K562 (cell line): ENCODE results near the gene DTL. TPM values are rescaled to one million over a fixed set of nuclear protein-coding genes. Genes with fewer than 3 reads are reported as not detected.

ENCODE experiments used
- ATAC-seq: fragments of 200-7000 bp; cut with Tn5 transposase; 3 replicates; pipeline ENCODE4 v1.9.1; 2020; ENCODE audit warnings: moderate library complexity
- BruUV-seq: library from RNA; stranded (reverse); fragments of 400-500 nt; replicated peaks from 2 replicates; lab custom pipeline; 2021; lab: Mats Ljungman, UMichigan
- CTCF ChIA-PET: fragments of 300-600 bp; formaldehyde crosslinking; extraction: SDS; loops from one replicate; lab custom pipeline; 2021; ENCODE audit warnings: low intra/inter-chr PET ratio; lab: Yijun Ruan, JAX
- POLR2A ChIA-PET: fragments of 300-600, 350-650 bp; sonication (Branson Sonifier 250); formaldehyde crosslinking; extraction: SDS; loops from one replicate; lab custom pipeline; 2021; ENCODE audit warnings: antibody characterized with exemption, inconsistent platforms; lab: Yijun Ruan, JAX
- DNase-seq, 4 experiments: peaks; one replicate each; pipeline versions ENCODE4 v3.0.0 to v3.0.0-alpha.2; 2011 to 2018; ENCODE audit warnings: low spot score in 3 of 4, mixed read lengths in 3 of 4; ENCODE audit errors: extremely low read depth in 1 of 4
- FAIRE-seq: peaks from 2 replicates; lab custom pipeline; 2011; peaks lifted over from hg19 to GRCh38; lab: Jason Lieb, UNC
- H2AFZ ChIP-seq: 2 replicates; pipeline ENCODE4 v1.6.0; 2011; ENCODE audit warnings: low read depth, low read length, control low read depth, inconsistent platforms
- H3K27ac ChIP-seq: fragments of 200-600 bp; 3 replicates; pipeline ENCODE4 v1.8.0; 2011; ENCODE audit warnings: low read depth, mild to moderate bottlenecking, control low read depth, inconsistent platforms, low read length, moderate library complexity, mixed read lengths; ENCODE audit errors: extremely low read depth
- H3K27me3 ChIP-seq, 2 experiments: fragments of 300-600 bp in 1 of 2; 2 replicates in 1 of 2; 3 replicates in 1 of 2; pipeline versions ENCODE4 v1.6.0 to v1.8.0; 2011; ENCODE audit warnings: inconsistent platforms in 2 of 2, low read length in 2 of 2, mild to moderate bottlenecking in 1 of 2, mixed read lengths in 1 of 2, moderate library complexity in 1 of 2; ENCODE audit not compliant: control insufficient read depth in 2 of 2, insufficient read depth in 2 of 2
- H3K36me3 ChIP-seq: fragments of 300-600 bp; 3 replicates; pipeline ENCODE4 v1.8.0; 2011; ENCODE audit warnings: mild to moderate bottlenecking, low read length, inconsistent platforms; ENCODE audit not compliant: control insufficient read depth, insufficient read depth
- H3K4me1 ChIP-seq, 2 experiments: fragments of 200-600 bp in 1 of 2; replicated peaks in 1 of 2; 2 replicates in 1 of 2; 3 replicates in 1 of 2; pipeline versions ENCODE4 v1.5.1 to v1.8.0; 2011; ENCODE audit warnings: inconsistent platforms in 2 of 2, low read length in 2 of 2, mild to moderate bottlenecking in 1 of 2, mixed read lengths in 1 of 2, moderate library complexity in 1 of 2; ENCODE audit not compliant: control insufficient read depth in 2 of 2, insufficient read depth in 2 of 2
- H3K4me2 ChIP-seq: 2 replicates; pipeline ENCODE4 v1.6.1; 2011; ENCODE audit warnings: low read length, control low read depth, inconsistent platforms, mixed read lengths; ENCODE audit not compliant: insufficient read depth
- H3K4me3 ChIP-seq: fragments of 200-600 bp; sonication (generic), shearing (Covaris generic); 2 replicates; pipeline ENCODE4 v1.5.1; 2016; ENCODE audit warnings: control low read depth, inconsistent platforms
- H3K79me2 ChIP-seq: fragments of 200-600 bp; 3 replicates; pipeline ENCODE4 v1.8.0; 2011; ENCODE audit warnings: low read length, inconsistent platforms; ENCODE audit not compliant: control insufficient read depth, insufficient read depth
- H3K9ac ChIP-seq, 2 experiments: 2 replicates each; pipeline versions ENCODE4 v1.6.0 to v1.6.1; 2011; ENCODE audit warnings: low read depth in 2 of 2, low read length in 2 of 2, control low read depth in 1 of 2, inconsistent platforms in 1 of 2, mild to moderate bottlenecking in 1 of 2, mixed read lengths in 1 of 2; ENCODE audit not compliant: insufficient read depth in 1 of 2
- H3K9me1 ChIP-seq: one replicate; pipeline ENCODE4 v1.6.0; 2011; ENCODE audit warnings: inconsistent platforms, mild to moderate bottlenecking, low read length, moderate library complexity; ENCODE audit not compliant: control insufficient read depth, insufficient read depth
- H3K9me3 ChIP-seq: replicated peaks from 2 replicates; pipeline ENCODE4 v1.5.1; 2011; ENCODE audit warnings: low read depth, low read length, inconsistent platforms; ENCODE audit not compliant: control insufficient read depth, insufficient read depth
- H4K20me1 ChIP-seq: replicated peaks from 2 replicates; pipeline ENCODE4 v1.6.1; 2011; ENCODE audit warnings: low read length, inconsistent platforms, mixed read lengths; ENCODE audit not compliant: control insufficient read depth, insufficient read depth
- CAMTA2 ChIP-seq: fragments of 250-450 bp; sonication (Bioruptor Pico); conservative IDR thresholded peaks from 2 replicates; pipeline ENCODE4 v1.5.1; 2022
- CTBP1 ChIP-seq: fragments of 450-650 bp; IDR thresholded peaks from 2 replicates; pipeline ENCODE4 v1.6.1; 2016; ENCODE audit warnings: borderline replicate concordance
- E2F8 ChIP-seq: fragments of 450-650 bp; IDR thresholded peaks from 2 replicates; pipeline ENCODE4 v1.7.1; 2018; ENCODE audit warnings: mild to moderate bottlenecking, low read depth; ENCODE audit not compliant: partially characterized antibody
- FOXJ2 ChIP-seq: fragments of 200-800 bp; sonication (Bioruptor generic); IDR thresholded peaks from 2 replicates; pipeline ENCODE4 v1.6.1; 2016; ENCODE audit warnings: missing genetic modification characterization, missing compliant biosample characterization
- HNRNPH1 ChIP-seq: fragments of 200-400 bp; formaldehyde crosslinking; optimal IDR thresholded peaks from 2 replicates; pipeline ENCODE3; 2017; ENCODE audit warnings: low read depth, mild to moderate bottlenecking, low read length, moderate library complexity
- KAT2B ChIP-seq: IDR thresholded peaks from one replicate; pipeline ENCODE4 v1.6.1; 2012; ENCODE audit warnings: low read depth, mild to moderate bottlenecking, control low read depth, inconsistent platforms, low read length, moderate library complexity
- THAP12 ChIP-seq: fragments of 250-450 bp; sonication (Bioruptor Pico); IDR thresholded peaks from 2 replicates; pipeline ENCODE4 v1.9.0; 2021; ENCODE audit warnings: mild to moderate bottlenecking, inconsistent platforms
- ZNF124 ChIP-seq: sonication (generic); formaldehyde crosslinking; IDR thresholded peaks from 2 replicates; pipeline ENCODE4 v1.8.1; 2022; ENCODE audit warnings: missing genetic modification reagents
- in situ Hi-C: fragments of 300-500 bp; cut with MboI; formaldehyde crosslinking; loops from 4 replicates; pipeline ENCODE4 v1.15.0; 2018; ENCODE audit warnings: inconsistent platforms, mixed read lengths
- intact Hi-C: fragments of 100-400 bp; cut with micrococcal nuclease; formaldehyde crosslinking; loops from 2 replicates; pipeline ENCODE4 v1.14.2; 2022
- polyA plus RNA-seq, 8 experiments: library from polyadenylated mRNA; depleted of rRNA in 4 of 8; stranded (reverse) in 5 of 8; unstranded in 3 of 8; fragments of >200 nt; fragmentation: Nextera tagmentation in 2 of 8; fragmentation: Illumina TruSeq in 1 of 8; extraction: Ambion mirVana in 2 of 8; extraction: Trizol in 1 of 8; gene quantifications; 2 replicates each; pipeline versions ENCODE4 v1.2.1 to v1.2.3, GENCODE V29; 2011 to 2014; ENCODE audit warnings: inconsistent platforms in 1 of 8, missing spikeins in 1 of 8
- total RNA-seq, 7 experiments: library from RNA; depleted of rRNA in 6 of 7; stranded (reverse); fragments of >200 nt in 6 of 7; fragmentation: Illumina TruSeq in 2 of 7; extraction: Trizol in 2 of 7; gene quantifications; 2 replicates each; pipeline versions ENCODE4 v1.2.1 to v1.2.3, GENCODE V29; 2011 to 2021; ENCODE audit warnings: low replicate concordance in 1 of 7
- TF ChIP-seq, protein P1 (sequence below): IDR thresholded peaks from 2 replicates; pipeline ENCODE4 v1.6.1; 2012; ENCODE audit warnings: low read depth, low read length, improper control_type of control experiment, borderline replicate concordance
- TF ChIP-seq, protein P2 (sequence below): IDR thresholded peaks from 2 replicates; pipeline ENCODE4 v1.6.1; 2011; ENCODE audit not compliant: insufficient read length; ENCODE audit errors: extremely low read depth
- TF ChIP-seq, protein P3 (sequence below): fragments of 450-650 bp; IDR thresholded peaks from 2 replicates; pipeline ENCODE4 v1.6.1; 2018; ENCODE audit not compliant: partially characterized antibody

DTL gene
- total and polyA plus RNA-seq, 9 of the 15 experiments (the other 6 are each of a cell fraction or from before 2014, with no cell fraction given), result 38.3 to 81.0 (median 63.2) TPM

DNA sequence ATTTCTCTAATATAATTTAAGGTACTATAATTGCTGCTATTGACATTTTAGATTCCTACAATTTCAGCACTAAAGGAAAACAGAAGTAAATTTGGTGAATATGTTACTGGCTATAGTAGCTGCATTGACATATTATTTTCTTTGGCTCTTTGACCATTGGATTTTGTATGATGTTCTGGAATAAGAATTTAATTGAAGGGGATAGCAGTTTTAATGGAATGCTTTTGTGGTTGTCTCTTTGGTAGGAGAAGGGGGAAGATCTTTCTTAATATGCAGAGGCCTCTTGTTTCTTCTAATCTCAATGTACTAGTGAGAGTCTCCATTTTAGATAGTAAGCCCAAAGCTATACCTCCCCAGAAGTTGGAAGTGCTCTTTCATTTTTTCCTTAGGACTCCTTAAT is 6.9 kb downstream of the DTL start:
- intact Hi-C loops, result no loop called here
- no peak overlapping the region for H3K4me2 ChIP-seq
- peaks cover 88% of the 10 kb centered on the region for H3K79me2 ChIP-seq
- no peak for DNase-seq
- H2AFZ ChIP-seq, result no peak overlapping the region
- in situ Hi-C loops, result loop anchor here (25.0 kb wide), 1 partner anchor 355 kb away; the partner anchor contains the start of gene NEK2
- ChIA-PET POLR2A (no interaction called here), CTCF (no interaction called here)
- no peak overlapping the region for H3K27ac ChIP-seq
- H3K4me1 ChIP-seq, result peaks cover 0 to 10% of the 10 kb centered on the region in 2 experiments; a peak in 2 of 5 replicates
- no peaks in the 10 kb centered on the region; the same call in 1 of the 2 replicates for H4K20me1 ChIP-seq
- H3K9me1 ChIP-seq, result no peaks in the 10 kb centered on the region
- ATAC-seq, result no peak
- H3K4me3 ChIP-seq, result no peak overlapping the region
- no TSS peak for BruUV-seq
- H3K27me3 ChIP-seq, result no peaks in the 10 kb centered on the region
- H3K36me3 ChIP-seq, result peaks cover 93% of the 10 kb centered on the region
- FAIRE-seq, result no peak
- no peak overlapping the region for H3K9ac ChIP-seq
- H3K9me3 ChIP-seq, result peaks cover 9% of the 10 kb centered on the region; the same call in 1 of the 2 replicates
- TF ChIP-seq E2F8 (no peak), HNRNPH1 (no peak), CTBP1 (no peak), THAP12 (CRISPR knock-in tag) (no peak), ZNF124 (CRISPR knock-in tag) (no peak), CAMTA2 (CRISPR knock-in tag) (no peak), FOXJ2 (tag) (no peak), KAT2B (no peak)
- TF ChIP-seq, protein P1, sequence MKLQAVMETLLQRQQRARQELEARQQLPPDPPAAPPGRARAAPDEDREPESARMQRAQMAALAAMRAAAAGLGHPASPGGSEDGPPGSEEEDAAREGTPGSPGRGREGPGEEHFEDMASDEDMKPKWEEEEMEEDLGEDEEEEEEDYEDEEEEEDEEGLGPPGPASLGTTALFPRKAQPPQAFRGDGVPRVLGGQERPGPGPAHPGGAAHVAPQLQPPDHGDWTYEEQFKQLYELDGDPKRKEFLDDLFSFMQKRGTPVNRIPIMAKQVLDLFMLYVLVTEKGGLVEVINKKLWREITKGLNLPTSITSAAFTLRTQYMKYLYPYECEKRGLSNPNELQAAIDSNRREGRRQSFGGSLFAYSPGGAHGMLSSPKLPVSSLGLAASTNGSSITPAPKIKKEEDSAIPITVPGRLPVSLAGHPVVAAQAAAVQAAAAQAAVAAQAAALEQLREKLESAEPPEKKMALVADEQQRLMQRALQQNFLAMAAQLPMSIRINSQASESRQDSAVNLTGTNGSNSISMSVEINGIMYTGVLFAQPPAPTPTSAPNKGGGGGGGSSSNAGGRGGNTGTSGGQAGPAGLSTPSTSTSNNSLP, result no peak
- TF ChIP-seq, protein P2, sequence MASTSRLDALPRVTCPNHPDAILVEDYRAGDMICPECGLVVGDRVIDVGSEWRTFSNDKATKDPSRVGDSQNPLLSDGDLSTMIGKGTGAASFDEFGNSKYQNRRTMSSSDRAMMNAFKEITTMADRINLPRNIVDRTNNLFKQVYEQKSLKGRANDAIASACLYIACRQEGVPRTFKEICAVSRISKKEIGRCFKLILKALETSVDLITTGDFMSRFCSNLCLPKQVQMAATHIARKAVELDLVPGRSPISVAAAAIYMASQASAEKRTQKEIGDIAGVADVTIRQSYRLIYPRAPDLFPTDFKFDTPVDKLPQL, result no peak
- TF ChIP-seq, protein P3, sequence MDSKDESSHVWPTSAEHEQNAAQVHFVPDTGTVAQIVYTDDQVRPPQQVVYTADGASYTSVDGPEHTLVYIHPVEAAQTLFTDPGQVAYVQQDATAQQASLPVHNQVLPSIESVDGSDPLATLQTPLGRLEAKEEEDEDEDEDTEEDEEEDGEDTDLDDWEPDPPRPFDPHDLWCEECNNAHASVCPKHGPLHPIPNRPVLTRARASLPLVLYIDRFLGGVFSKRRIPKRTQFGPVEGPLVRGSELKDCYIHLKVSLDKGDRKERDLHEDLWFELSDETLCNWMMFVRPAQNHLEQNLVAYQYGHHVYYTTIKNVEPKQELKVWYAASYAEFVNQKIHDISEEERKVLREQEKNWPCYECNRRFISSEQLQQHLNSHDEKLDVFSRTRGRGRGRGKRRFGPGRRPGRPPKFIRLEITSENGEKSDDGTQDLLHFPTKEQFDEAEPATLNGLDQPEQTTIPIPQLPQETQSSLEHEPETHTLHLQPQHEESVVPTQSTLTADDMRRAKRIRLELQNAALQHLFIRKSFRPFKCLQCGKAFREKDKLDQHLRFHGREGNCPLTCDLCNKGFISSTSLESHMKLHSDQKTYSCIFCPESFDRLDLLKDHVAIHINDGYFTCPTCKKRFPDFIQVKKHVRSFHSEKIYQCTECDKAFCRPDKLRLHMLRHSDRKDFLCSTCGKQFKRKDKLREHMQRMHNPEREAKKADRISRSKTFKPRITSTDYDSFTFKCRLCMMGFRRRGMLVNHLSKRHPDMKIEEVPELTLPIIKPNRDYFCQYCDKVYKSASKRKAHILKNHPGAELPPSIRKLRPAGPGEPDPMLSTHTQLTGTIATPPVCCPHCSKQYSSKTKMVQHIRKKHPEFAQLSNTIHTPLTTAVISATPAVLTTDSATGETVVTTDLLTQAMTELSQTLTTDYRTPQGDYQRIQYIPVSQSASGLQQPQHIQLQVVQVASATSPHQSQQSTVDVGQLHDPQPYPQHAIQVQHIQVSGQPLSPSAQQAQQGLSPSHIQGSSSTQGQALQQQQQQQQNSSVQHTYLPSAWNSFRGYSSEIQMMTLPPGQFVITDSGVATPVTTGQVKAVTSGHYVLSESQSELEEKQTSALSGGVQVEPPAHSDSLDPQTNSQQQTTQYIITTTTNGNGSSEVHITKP, result no peak
